ENCODE measurements around the gene SMU1. TPM values are rescaled to one million over a fixed set of nuclear protein-coding genes. Genes with fewer than 3 reads are reported as not detected.
A peak's percentile ranks its signal among the peaks of the same experiment; 100 is the strongest.

Gene SMU1
- 10 to 100 TPM; 22.5 to 29.4 (median 26.3) TPM for polyA plus RNA-seq (ENCODE audit: insufficient read depth in 1 of 5, insufficient read length in 5 of 5, low replicate concordance in 1 of 5)
- long read RNA-seq, donor 1, full-length matches to known transcripts, result 19 of 38 reads
- long read RNA-seq, donor 1, partial matches to known transcripts, result 19 of 38 reads
- long read RNA-seq, donor 1, other reads (novel, unspliced or antisense), result 0 of 38 reads
- long read RNA-seq, donor 2, full-length matches to known transcripts, result 9 of 9 reads
- long read RNA-seq, donor 2, partial matches to known transcripts, result 0 of 9 reads
- long read RNA-seq, donor 2, other reads (novel, unspliced or antisense), result 0 of 9 reads
- long read RNA-seq, donor 3, full-length matches to known transcripts, result 8 of 26 reads
- long read RNA-seq, donor 3, partial matches to known transcripts, result 18 of 26 reads
- long read RNA-seq, donor 3, other reads (novel, unspliced or antisense), result 0 of 26 reads
- long read RNA-seq, donor 4, full-length matches to known transcripts, result 6 of 14 reads
- long read RNA-seq, donor 4, partial matches to known transcripts, result 8 of 14 reads
- long read RNA-seq, donor 4, other reads (novel, unspliced or antisense), result 0 of 14 reads
- long read RNA-seq, donor 5, full-length matches to known transcripts, result 17 of 36 reads
- long read RNA-seq, donor 5, partial matches to known transcripts, result 19 of 36 reads
- long read RNA-seq, donor 5, other reads (novel, unspliced or antisense), result 0 of 36 reads
- long read RNA-seq, donor 6, full-length matches to known transcripts, result 13 of 25 reads
- long read RNA-seq, donor 6, partial matches to known transcripts, result 12 of 25 reads
- long read RNA-seq, donor 6, other reads (novel, unspliced or antisense), result 0 of 25 reads
- long read RNA-seq, donor 7, full-length matches to known transcripts, result 14 of 14 reads
- long read RNA-seq, donor 7, partial matches to known transcripts, result 0 of 14 reads
- long read RNA-seq, donor 7, other reads (novel, unspliced or antisense), result 0 of 14 reads
- long read RNA-seq, donor 8, full-length matches to known transcripts, result 5 of 5 reads
- long read RNA-seq, donor 8, partial matches to known transcripts, result 0 of 5 reads
- long read RNA-seq, donor 8, other reads (novel, unspliced or antisense), result 0 of 5 reads

GRCh38 chr9:33076046-33077004 is at the start of gene SMU1:
TSS of gene SMU1 (minus strand) at chr9:33076674. CDS start at chr9:33076608, 66 bp downstream.
- peak; percentile 95 to 97 for DNase-seq

DNA sequence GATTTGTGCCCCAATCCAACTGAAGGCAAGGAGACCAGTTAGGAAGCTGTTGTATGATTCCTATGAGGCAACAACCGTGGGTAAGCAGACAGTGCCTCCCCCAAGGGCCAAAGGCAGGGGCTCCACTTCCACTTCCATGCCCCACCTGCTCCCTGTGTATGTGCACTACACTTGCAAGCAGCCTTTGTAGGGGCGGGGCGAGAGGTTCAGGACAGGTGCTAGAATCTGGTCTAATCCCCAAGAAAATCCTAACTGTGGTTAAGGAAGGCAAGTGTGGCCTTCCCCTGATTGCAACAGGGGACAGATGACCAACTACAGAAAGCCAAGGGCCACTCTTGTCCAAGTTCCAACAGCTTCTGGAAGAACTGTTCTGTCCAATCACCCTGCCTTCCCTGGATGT is 49.0 kb upstream of the SMU1 start:
- no peak for DNase-seq

GRCh38 chr9:33124751-33125381 is 48.4 kb upstream of the SMU1 start:
- DNase-seq, result no peak

DNA sequence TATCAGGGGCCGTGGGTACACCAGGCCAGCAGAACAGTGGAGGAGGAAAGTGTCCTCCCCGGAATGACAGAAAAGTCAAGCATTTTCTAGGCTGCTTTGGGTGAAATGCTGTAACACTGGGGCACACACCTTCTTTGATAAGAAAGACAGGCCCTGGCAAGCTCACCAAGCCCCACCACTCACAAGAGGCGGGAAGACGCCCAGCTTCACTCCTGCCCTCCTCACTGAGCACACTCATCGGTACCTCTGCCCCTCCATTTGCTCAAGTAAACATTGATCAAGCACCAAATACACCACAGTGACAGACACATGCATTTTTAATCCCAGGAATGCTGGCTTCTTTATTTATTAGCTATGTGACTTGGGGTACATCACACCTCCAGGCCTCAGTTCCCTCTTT is 47.6 kb upstream of the SMU1 start:
- DNase-seq, result no peak

DNA sequence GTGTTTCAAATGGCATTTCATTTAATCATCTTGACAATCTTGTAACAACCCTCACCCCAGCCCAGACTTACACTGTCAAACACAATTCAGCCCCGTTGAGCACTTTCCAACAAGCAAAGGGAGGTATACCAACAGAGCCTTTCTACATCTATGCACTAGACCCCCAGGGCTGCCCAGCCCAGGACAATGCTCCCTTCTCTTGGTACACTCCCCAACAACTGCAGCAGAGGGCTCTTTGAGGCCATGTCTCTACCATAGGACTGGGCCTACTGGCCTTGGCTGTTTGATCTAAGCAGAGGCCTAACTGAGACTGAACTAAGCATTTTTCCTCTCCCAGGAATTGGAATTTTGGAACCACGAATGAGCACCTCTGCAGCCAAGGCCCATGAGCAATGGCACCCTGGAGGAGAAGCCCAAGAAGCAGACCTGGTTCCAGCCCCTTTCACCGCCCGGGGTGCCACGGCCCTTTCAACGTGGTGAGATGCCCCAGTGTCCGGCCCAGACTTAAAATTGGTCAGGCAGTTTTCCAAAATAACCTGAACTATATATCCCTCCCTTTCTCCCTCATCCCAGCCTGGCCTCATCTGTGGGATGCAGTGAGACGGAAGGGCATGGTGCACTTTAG is 47.0 kb upstream of the SMU1 start:
- no peak for DNase-seq

GRCh38 chr9:33120620-33121019 is 44.1 kb upstream of the SMU1 start:
- DNase-seq, result no peak

- DNase-seq, result no peak
These were observed 41.3 kb upstream of the SMU1 start for GRCh38 chr9:33117796-33118195.

DNA sequence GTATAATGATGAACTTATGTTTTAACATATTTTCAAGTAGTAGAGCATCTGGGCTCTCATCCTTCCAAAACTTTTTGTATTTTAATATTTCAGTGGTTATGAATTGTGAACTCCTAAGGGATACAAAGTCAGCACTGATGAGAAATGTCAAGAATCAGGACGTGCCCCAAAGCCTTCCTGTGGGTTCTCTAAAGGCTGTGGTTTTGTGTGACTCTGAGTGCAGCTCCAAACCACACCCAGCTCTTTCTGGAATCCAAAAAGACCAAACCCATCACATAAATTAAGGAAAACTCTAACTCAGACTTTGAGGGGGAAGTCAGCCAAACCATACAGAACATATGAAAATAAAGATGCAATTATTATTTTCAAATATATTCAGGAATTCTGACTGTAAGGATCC is 40.8 kb upstream of the SMU1 start:
- DNase-seq, result no peak

DNA sequence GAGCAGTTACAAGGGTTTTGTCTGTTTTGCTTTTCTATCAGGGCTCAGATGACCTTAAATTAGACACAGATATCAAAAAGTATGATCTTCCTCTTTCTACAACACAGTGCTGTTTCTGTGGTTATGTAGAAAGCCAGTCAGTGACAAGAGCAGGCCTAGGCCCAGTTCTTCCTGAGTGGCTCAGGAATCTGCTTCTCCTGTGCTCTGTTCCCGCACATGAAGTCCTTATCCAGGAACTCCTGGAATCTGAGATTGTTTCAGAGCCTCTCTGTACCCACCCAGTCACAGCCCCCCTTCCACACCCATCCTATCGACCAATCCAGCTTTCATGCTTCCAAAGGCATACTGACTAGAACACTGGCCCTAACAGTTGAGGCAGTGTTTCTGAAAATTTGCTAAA is 40.4 kb upstream of the SMU1 start:
- no peak for DNase-seq

DNA sequence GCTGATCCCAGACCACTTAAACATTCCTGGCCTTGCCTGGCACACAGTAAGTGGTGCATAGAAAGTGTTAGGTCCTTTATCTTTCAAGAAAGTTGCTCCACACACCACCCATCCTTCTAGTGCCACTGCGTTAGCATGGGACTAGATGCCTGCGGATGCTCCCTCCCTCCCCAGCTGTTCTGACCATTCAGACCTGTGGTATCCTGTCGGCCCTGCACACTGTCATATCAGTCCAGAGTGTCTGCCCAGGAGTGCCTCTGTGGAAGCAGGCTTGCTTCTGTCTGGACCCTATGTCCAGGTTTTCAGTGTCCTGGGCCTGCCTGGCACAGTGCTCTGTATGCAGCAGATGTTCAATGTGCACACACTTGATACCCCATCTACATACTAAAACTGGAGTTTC is 38.3 kb upstream of the SMU1 start:
- DNase-seq, result no peak

DNA sequence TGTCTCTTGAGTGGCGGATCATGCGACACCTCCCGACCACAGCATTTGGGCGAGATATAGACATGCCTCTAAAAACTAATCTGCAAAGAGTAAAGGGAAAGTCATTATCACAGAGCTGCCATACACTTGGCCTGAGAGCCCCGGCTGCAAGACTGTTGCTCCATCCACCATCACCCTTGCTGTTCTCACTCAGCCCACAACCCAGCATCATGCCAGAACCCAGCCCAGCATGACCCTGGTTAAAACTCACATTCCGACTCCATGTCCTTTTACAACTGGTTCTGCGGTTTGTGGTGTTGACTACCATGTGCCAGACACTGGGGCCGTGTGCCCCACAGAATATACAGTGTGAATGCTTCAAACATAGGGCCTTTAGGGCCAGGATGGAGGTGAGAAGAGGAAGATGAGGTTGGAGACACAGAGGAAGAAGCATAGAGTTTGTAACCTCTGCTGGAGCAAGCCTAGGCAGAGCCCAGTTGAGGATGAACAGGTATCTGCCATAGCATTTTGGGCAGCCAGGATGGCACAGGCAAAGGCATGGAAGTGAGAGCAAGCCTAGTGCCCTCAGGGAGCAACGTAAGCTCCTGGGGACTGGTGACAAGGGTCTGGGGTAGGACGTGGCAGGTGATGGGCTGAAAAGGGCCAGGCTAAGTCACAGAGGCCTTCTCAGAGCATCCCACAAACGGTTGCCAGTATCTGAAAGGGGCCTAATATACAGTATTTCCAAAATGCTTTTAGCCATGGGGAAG is 37.5 kb upstream of the SMU1 start:
- no peak for DNase-seq

GRCh38 chr9:33112094-33112493 is 35.6 kb upstream of the SMU1 start:
- no peak for DNase-seq

DNA sequence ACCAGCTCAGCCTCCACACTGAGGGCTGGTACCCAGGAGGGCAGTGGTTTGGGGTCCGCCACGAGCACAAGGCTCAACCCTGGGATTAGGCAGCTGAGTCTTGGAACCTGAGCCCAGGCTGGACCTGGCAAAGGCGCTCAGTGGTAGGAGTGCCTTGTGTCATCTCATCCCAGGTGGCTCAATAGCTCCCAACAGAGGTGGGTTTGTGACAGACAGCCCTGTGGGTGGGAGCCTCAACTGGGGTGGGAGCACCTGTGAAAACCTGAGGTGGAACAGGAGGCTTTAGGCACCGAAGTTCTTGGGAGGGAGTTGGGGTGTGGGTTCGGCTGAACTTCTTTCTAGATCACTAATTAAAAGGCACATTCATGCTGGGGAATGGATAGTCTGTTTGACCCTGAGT is 35.2 kb upstream of the SMU1 start:
- DNase-seq, result no peak

DNA sequence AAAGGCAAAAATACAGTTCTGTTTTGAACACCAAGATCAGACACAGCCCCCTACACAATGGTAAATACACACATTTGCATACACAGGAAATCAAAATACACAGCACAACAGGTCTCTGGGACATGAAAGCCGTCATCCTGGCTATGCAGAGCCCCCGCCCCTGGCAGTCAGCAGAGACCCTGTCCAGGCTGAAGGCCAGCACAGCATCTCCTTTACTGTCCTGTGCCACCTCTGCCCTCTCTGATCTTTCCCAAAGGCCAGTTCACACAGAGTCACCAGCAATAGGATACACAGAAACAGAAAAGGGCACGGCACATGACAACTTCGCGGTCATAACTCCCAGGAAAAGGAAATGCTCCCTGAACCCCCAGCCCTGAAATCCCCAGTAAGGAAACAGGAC is 34.2 kb upstream of the SMU1 start:
- no peak for DNase-seq

GRCh38 chr9:33109850-33110595 is 33.5 kb upstream of the SMU1 start:
- DNase-seq, result no peak

- DNase-seq, result no peak
These were observed 32.6 kb upstream of the SMU1 start for GRCh38 chr9:33109097-33109496.

DNA sequence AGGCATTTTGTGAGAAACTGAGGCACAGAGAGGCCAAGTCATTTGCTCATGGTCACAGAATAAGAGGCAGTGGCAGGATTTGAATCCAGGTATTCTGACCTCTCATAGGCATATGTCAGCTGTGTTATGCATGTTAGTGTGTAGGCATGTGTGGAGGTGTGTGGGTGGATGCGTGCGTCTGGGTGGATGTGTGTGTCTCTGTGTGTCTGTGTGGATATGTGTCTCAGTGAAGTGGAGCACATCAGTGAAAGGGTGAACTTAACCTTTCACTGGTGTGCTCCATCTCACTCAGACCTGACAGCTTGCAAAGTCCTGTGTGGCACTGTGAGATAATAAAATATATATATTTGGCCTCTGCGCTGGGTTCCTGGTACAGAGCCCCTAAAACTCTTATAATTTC is 32.0 kb upstream of the SMU1 start:
- DNase-seq, result no peak

DNA sequence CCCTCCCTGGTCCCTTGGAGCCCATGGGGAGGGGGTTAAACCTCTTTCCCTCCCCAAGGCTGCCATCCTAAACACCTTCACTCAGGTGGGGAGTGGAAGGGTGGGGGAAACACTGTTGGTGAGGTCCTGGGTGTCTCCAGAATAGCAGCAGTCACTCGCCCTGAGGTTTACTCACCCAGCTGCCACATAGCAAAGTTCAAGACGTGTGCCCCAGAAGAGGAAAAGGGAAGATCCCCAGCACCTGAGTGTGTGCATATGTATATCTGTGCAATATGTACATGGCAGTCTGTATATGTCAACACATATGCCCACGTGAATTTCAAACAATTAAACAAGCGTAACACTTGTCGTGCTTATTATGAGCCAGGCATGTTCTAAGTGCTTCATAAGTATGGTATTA is 31.3 kb upstream of the SMU1 start:
- no peak for DNase-seq

Measured in right lung (tissue), 10 donors.